ENCODE data around the gene CELSR1.
"Not testable (repeated sequence)": the region's sequence is repeated elsewhere in the genome, so short reads cannot be mapped to it uniquely, and the experiment has no call there.

The CELSR1 gene

DNA sequence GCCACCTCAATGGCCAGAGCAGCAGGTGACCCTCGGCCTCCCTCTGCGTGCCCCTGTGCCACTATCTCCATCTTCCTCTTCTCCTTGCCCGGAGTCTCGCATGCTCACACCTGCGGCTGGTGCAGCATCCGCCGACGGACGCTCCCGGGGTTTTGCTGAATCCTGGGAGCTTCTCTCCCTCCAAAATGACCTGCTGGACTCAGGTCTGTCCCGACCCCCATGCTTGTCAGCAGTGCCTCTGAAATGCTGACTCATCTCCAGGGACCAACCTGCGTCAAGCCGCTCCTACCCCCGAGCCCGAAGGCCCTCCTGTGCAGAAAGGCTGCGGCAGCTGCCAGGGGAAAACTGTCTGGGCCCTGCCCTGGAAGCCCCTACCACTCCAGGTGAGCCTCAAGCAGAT lies 58.4 kb downstream of the CELSR1 start:
- Mint-ChIP-seq H3K9me3 (peaks cover 3% of the 10 kb centered on the region), H3K4me3 (no peak overlapping the region), H3K27ac (no peak overlapping the region), H3K36me3 (ENCODE audit: low read depth) (no peaks in the 10 kb centered on the region), H3K4me1 (ENCODE audit: low read depth) (peaks cover 14% of the 10 kb centered on the region), H3K27me3 (peaks cover 22% of the 10 kb centered on the region)

DNA sequence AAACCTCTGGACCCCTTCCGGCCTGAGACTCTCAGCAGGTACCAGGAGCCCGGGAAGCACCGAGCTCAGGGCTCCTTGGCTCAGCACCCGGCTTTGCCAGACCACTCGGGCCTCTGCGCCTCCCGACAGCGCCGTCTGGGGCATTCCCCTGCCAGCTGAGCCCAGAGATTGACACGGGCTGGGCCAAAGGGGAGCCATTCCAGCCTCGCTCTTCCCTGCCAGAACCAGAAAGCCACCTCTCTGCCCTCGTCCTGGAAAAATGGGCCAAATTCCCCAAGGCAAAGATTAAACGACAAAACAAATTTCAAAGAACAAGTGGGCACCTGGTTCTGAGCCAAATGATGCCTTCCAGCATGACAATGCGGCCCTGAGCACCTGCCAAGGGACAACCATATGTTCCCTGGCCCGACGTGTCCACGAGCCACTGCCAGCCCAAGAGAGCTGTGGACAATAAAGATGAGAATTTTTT lies 59.3 kb downstream of the CELSR1 start:
- peaks cover 3% of the 10 kb centered on the region for H3K9me3 Mint-ChIP-seq
- H3K36me3 Mint-ChIP-seq (ENCODE audit: low read depth): no peaks in the 10 kb centered on the region
- H3K27ac Mint-ChIP-seq: no peak overlapping the region
- H3K4me1 Mint-ChIP-seq (ENCODE audit: low read depth): peaks cover 9% of the 10 kb centered on the region
- H3K27me3 Mint-ChIP-seq: peaks cover 22% of the 10 kb centered on the region
- no peak overlapping the region for H3K4me3 Mint-ChIP-seq

DNA sequence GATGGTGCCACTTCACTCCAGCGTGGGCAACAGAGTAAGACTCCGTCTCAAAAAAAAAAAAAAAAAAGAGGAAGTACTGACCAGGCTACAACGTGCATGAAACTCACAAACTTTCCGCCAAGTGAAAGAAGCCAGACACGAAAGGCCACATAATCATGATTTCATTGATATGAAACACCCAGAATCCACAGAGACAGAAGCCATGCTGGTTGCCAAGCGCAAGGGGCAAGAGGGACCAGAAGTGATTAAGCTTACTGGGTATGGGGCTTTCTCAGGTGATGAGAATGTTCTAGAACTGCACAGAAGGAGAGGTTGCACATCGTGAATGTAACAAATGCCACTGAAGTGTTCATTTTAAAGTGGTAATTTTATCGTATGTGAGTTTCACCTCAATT lies 60.9 kb downstream of the CELSR1 start:
- no peaks in the 10 kb centered on the region for H3K36me3 Mint-ChIP-seq (ENCODE audit: low read depth)
- H3K9me3 Mint-ChIP-seq: peaks cover 3% of the 10 kb centered on the region
- H3K27me3 Mint-ChIP-seq: peaks cover 22% of the 10 kb centered on the region
- no peak overlapping the region for H3K27ac Mint-ChIP-seq
- H3K4me3 Mint-ChIP-seq: no peak overlapping the region
- H3K4me1 Mint-ChIP-seq (ENCODE audit: low read depth): peaks cover 5% of the 10 kb centered on the region

DNA sequence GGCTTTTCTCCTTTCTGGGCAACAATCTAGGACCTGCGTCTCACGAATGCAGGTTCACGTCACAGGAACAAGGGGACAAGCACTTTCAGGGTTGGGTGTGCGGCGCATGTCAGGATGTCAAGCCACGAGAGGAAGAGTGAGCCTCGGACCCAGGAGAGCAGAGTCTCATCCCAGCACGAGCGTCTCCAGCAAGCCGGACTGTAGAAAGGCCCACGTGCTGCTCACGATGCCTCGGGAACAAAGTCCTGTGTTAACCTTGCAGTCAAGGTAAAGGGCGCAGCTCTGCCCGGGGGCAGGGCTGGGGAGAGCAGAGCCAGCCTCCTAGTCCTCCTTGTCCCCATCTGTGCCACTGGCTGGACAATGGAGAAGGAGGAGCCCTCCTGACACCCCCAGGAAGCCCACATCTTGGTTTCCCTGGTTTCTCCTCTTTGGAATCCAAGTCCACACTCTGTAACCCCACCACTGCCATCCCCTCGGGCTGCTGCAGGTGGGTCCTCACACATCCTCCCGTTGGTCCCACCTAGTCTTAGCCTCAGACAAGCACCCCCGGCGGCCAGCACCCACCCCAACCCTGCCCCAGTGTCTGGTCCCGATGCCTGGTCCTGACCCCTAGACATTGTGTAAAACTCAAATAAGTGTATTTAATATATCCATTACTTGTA lies 63.4 kb downstream of the CELSR1 start:
- Mint-ChIP-seq H3K36me3 (ENCODE audit: low read depth) (no peaks in the 10 kb centered on the region), H3K4me1 (ENCODE audit: low read depth) (peaks cover 5% of the 10 kb centered on the region), H3K27ac (no peak overlapping the region), H3K27me3 (peaks cover 8% of the 10 kb centered on the region), H3K4me3 (no peak overlapping the region), H3K9me3 (peaks cover 3% of the 10 kb centered on the region)

DNA sequence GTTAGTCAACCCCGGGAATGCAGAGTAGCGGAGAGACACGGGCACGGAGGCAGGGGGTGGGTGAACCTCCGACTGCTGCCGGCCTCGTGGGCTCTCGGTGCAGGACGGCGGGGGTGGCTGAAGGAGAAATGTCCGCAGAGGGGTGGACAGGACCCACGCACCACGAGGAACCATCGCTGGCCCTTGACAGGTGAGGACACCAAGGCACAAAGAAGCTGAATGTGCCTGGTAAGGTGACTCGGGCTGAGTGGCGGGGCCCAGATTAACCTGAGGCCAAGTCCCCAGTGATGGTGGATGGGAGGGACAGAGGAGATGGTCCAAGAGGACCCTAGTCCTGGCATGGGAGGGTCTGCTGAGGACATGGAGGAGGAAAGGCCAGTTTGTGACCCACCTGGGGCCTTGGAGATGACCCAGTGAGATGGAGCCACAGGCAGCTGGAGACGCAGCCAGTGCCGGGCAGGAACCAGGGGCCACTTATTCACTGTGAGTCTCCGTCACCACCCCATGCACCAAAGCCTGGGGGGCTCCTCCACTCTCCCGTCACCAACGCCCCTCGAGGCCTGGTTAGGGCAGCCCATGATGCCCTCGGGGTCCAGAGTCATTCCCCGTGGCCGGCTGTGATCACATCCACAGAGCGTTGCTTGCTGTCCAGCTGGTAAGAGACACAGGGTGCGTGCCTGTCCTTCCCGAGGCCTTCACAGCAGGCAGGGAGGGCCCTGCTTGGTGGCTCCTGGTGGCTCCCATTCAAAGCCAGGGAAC lies 64.2 kb downstream of the CELSR1 start:
- no peak overlapping the region for H3K27ac Mint-ChIP-seq
- peaks cover 3% of the 10 kb centered on the region for H3K9me3 Mint-ChIP-seq
- H3K4me3 Mint-ChIP-seq: no peak overlapping the region
- peaks cover 6% of the 10 kb centered on the region for H3K27me3 Mint-ChIP-seq
- no peaks in the 10 kb centered on the region for H3K36me3 Mint-ChIP-seq (ENCODE audit: low read depth)
- peaks cover 5% of the 10 kb centered on the region for H3K4me1 Mint-ChIP-seq (ENCODE audit: low read depth)

DNA sequence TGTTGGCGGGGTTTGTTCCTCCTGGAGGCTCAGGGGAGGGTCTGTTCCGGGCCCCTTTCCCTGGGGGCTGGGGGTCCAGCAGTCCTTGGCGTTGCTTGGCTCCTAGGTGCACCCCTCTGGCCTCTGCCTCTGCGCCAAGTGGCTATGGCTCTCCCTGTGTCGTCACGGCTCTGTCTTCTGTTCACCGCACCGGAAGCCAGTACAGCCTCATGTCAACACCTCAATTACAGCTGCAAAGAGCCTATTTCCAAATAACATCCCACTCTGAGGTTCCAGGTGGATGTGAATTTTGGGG lies 64.8 kb downstream of the CELSR1 start:
- Mint-ChIP-seq H3K36me3 (ENCODE audit: low read depth) (no peaks in the 10 kb centered on the region), H3K27ac (no peak overlapping the region), H3K9me3 (peaks cover 3% of the 10 kb centered on the region), H3K27me3 (peaks cover 3% of the 10 kb centered on the region), H3K4me3 (no peak overlapping the region), H3K4me1 (ENCODE audit: low read depth) (peaks cover 5% of the 10 kb centered on the region)

DNA sequence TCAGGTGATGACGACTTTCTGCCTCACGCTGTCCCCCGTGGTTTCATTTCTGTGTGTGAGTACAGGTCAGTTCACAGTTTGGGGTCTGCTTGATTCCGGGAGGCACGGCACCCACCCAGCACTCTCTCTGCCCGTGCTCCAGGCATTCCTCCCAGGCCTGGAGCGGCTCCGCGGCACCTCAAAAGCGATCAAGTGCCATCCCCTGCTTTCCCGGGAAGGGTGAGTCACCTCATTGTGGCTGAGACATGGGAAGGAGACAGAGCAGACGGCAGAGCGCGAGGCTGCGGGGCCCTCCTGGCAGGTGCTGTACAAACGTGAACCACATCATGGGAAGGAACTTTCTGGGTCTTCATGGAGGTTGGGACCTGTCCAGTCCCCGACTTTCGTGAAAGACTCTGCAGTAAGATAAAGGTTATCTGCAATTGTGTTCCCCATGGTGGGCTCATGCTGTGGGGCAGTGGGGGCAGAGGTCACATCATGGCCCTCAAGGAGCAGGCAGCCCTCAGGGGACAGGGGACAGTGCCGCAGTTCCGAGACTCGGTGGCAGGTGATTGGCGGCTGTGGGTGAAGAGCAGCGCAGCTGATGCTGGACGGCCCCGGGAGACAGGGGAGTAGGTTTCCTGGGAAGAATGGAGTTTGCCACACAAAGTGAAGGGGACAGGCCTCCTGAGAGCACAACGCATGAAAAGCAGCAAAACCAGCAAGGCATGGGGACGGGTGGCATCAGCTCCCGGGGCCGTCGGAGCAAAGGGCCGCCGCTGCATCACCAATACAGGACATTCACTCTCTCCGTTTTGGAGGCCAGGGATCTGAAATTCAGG lies 65.3 kb downstream of the CELSR1 start:
- peaks cover 5% of the 10 kb centered on the region for H3K4me1 Mint-ChIP-seq (ENCODE audit: low read depth)
- peaks cover 3% of the 10 kb centered on the region for H3K27me3 Mint-ChIP-seq
- H3K9me3 Mint-ChIP-seq: peaks cover 3% of the 10 kb centered on the region
- H3K27ac Mint-ChIP-seq: no peak overlapping the region
- no peaks in the 10 kb centered on the region for H3K36me3 Mint-ChIP-seq (ENCODE audit: low read depth)
- H3K4me3 Mint-ChIP-seq: no peak overlapping the region

DNA sequence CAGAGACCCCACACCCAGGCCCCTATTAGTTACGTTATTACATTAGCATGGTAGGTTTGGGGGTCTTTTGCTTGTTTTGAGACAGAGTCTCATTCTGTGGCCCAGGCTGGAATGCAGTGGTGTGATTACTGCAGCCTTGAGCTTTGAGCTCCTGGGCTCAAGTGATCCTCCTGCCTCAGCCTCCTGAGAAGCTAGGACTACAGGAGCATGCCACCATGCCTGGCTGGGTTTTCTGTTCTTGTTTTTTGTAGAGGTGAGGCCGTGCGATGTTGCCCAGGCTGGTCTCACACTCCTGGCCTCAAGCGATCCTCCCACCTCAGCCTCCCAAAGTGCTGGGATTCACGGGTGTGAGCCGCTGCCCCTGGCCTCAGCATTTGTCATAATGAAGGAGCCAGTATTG lies 66.1 kb downstream of the CELSR1 start:
- not testable (repeated sequence) for H3K4me3 Mint-ChIP-seq; H3K27ac Mint-ChIP-seq; H3K4me1 Mint-ChIP-seq (ENCODE audit: low read depth); H3K36me3 Mint-ChIP-seq (ENCODE audit: low read depth); H3K9me3 Mint-ChIP-seq; H3K27me3 Mint-ChIP-seq

DNA sequence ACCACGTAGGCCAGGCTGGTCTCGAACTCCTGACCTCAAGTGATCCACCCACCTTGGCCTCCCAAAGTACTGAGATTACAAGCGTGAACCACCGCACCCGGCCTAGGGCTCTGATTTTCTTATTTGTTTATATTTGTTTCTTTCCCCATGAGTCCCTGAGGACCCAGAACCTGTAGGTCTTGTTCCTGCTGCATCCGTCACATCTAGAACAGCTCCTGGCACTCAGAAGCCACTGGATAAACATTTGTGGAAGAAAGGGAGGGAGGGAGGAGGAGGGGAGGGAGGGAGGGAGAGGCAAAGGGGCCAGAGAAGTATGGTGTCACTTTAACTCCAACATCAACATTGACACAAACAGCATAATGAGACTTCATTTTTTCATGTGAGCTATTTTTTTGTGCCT lies 67.7 kb downstream of the CELSR1 start:
- no peaks in the 10 kb centered on the region for H3K9me3 Mint-ChIP-seq
- H3K4me3 Mint-ChIP-seq: no peak overlapping the region
- no peaks in the 10 kb centered on the region for H3K4me1 Mint-ChIP-seq (ENCODE audit: low read depth)
- H3K27me3 Mint-ChIP-seq: no peaks in the 10 kb centered on the region
- no peak overlapping the region for H3K27ac Mint-ChIP-seq
- H3K36me3 Mint-ChIP-seq (ENCODE audit: low read depth): no peaks in the 10 kb centered on the region

DNA sequence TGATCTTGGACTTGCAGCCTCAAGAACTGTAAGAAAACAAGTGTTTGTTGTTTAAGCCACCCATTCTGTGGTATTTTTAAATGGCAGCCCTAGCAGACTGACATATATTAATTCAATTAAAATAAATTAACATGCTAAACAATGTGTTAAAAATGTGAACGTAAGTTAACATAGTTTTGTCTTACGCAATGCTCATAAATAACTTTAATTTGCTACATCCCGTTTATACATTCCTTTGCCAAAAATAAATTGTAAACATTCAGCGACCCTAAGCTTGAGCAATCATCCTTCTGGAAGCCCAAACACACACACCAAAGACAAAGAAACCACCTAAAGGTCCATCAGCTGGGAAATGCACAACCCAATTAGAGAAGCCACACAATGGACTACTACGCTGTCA lies 70.4 kb downstream of the CELSR1 start:
- no peaks in the 10 kb centered on the region for H3K9me3 Mint-ChIP-seq
- H3K27me3 Mint-ChIP-seq: no peaks in the 10 kb centered on the region
- no peak overlapping the region for H3K4me3 Mint-ChIP-seq
- H3K27ac Mint-ChIP-seq: no peak overlapping the region
- no peaks in the 10 kb centered on the region for H3K4me1 Mint-ChIP-seq (ENCODE audit: low read depth)
- H3K36me3 Mint-ChIP-seq (ENCODE audit: low read depth): no peaks in the 10 kb centered on the region

DNA sequence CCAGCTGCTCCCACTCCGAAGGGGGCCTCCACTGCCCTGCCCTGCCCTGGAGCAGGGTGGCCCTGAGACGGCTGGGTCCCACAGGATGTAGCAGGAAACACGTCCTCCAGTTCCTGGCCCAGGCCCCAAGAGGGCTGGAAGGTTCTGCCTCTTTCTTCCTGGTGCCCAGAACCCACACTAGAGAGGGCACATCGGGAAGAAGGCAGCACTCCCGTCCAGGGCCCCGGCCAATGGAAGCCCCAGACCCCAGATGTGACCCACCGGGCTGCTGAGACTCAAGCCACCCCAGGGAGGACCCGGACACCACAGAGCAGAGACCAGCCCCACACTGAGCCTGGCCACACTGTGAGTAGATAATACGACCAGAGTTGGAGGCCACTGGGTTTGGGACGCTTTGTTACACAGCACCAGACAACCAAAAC lies 71.2 kb downstream of the CELSR1 start:
- no peaks in the 10 kb centered on the region for H3K27me3 Mint-ChIP-seq
- H3K9me3 Mint-ChIP-seq: no peaks in the 10 kb centered on the region

DNA sequence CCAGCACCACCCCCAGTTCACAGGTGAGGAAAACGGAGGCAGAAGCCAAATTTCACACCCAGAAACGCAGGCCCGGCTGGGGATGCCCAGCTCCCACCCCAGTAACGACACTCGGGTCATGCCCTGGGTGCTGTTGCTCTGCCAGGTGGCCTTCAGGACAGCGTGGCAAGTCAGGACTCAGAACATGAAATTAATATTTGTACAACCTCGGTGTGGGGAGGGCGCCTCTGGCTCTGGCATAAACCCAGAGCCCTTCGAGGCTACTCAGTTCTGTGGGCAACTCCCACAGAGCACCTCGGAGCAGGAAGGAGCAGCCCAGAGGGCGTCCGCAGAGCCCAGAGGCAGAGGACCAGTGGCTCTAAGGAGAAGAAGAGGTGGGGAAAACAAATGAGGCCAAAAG lies 71.6 kb downstream of the CELSR1 start:
- H3K4me1 Mint-ChIP-seq (ENCODE audit: low read depth): no peaks in the 10 kb centered on the region
- H3K27me3 Mint-ChIP-seq: no peaks in the 10 kb centered on the region
- no peaks in the 10 kb centered on the region for H3K9me3 Mint-ChIP-seq
- H3K27ac Mint-ChIP-seq: no peak overlapping the region
- no peak overlapping the region for H3K4me3 Mint-ChIP-seq
- H3K36me3 Mint-ChIP-seq (ENCODE audit: low read depth): no peaks in the 10 kb centered on the region

More for the DNA sequence above, 71.2 kb downstream of the CELSR1 start:
- no peak overlapping the region for H3K4me3 Mint-ChIP-seq
- no peaks in the 10 kb centered on the region for H3K4me1 Mint-ChIP-seq (ENCODE audit: low read depth)
- H3K27ac Mint-ChIP-seq: no peak overlapping the region
- no peaks in the 10 kb centered on the region for H3K36me3 Mint-ChIP-seq (ENCODE audit: low read depth)

DNA sequence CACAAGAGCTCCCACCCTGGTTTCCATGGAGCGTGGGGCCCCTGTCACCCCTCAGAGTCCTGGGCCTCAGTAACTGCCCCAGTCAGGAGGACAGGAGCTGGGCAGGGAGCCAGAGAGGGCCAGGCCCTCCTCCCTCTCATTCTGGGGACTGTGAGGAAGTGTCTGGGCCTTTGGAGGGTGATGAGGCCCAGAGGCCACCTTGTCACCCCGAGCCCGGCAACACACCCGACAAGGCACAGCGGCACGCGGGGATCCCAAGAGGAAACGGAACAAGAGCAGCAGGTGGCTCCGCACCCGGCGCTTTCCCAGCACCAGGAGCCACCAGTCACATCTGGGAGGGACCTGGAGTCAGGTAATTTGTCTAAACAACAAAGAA lies 72.1 kb downstream of the CELSR1 start:
- no peaks in the 10 kb centered on the region for H3K36me3 Mint-ChIP-seq (ENCODE audit: low read depth)

DNA sequence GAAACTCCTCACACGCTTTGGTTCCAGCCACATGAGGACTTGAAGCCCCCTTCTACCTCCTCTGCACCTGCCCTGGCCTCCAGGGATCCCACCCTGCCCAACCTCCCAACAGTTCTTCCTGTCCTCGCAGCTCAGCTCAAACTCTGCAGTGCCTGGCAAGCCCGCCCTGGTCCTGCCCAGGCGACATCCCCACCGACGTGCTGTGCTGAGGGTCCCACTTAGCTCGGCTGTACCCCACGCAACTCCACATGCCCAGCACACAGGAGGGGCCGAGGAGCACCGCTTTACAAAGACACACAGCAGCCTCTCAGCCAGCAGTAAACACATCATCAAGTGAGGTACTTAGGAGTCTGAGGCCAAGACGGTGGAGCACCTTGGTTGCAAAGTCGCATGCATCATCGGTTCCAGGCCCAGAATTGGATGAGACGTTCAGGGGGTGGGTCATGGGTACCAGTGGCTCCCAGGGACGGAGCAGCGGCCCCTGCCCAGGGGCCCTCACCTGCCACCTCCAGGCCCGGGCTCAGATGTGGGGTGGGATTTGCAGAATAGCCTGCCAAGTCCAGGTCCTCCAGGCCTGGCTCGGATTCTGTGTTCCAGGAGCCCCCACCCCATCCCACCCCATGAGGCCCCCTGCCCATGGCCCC lies 72.6 kb downstream of the CELSR1 start:
- no peak overlapping the region for H3K4me3 Mint-ChIP-seq
- no peaks in the 10 kb centered on the region for H3K27me3 Mint-ChIP-seq
- H3K36me3 Mint-ChIP-seq (ENCODE audit: low read depth): no peaks in the 10 kb centered on the region
- no peaks in the 10 kb centered on the region for H3K4me1 Mint-ChIP-seq (ENCODE audit: low read depth)
- H3K27ac Mint-ChIP-seq: no peak overlapping the region
- no peaks in the 10 kb centered on the region for H3K9me3 Mint-ChIP-seq

More for the DNA sequence above, 72.1 kb downstream of the CELSR1 start:
- Mint-ChIP-seq H3K27me3 (no peaks in the 10 kb centered on the region), H3K4me3 (no peak overlapping the region), H3K9me3 (no peaks in the 10 kb centered on the region), H3K4me1 (ENCODE audit: low read depth) (no peaks in the 10 kb centered on the region), H3K27ac (no peak overlapping the region)

DNA sequence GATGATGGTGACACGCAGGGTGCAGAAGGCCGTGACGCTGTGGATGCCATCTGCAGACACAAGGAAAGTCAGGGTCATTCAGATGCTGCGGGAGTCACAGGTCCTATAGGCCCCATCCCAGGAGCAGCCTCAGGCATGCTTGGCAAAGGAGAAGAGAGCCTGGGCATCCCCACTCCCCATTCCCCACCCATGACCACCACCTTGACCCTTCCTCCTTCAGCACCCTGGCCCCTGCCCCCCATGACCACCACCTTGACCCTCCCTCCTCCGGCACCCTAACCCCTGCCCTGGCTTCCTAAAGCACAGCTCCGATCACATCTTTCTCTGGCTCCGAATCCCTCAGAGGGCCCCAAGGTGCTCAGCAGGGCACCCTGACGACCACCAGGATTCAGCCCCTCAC lies 73.1 kb downstream of the CELSR1 start:
- Mint-ChIP-seq H3K27ac (no peak overlapping the region), H3K4me1 (ENCODE audit: low read depth) (no peaks in the 10 kb centered on the region), H3K27me3 (no peaks in the 10 kb centered on the region), H3K4me3 (no peak overlapping the region), H3K36me3 (ENCODE audit: low read depth) (no peaks in the 10 kb centered on the region), H3K9me3 (no peaks in the 10 kb centered on the region)

All from stimulated activated naive CD8-positive, alpha-beta T cell treated with anti-CD3 and anti-CD28 coated beads, Interleukin-15, Interleukin-2, amounts not matched to agents 100 ng/mL and 50 ng/mL, for 24 hours (primary cell).